Inflammatory macrophage (primary cell): ENCODE results near the gene RAI1.
A peak's percentile ranks its signal among the peaks of the same experiment; 100 is the strongest.

Source experiments
- DNase-seq, 2 donors: peaks; one replicate each; pipeline ENCODE4 v3.0.0-alpha.2; 2020 to 2022

Gene RAI1

GRCh38 chr17:17833658-17834357 is 152.6 kb downstream of the RAI1 start:
- peak in 1 of 2 donors; percentile 24 for DNase-seq

DNA sequence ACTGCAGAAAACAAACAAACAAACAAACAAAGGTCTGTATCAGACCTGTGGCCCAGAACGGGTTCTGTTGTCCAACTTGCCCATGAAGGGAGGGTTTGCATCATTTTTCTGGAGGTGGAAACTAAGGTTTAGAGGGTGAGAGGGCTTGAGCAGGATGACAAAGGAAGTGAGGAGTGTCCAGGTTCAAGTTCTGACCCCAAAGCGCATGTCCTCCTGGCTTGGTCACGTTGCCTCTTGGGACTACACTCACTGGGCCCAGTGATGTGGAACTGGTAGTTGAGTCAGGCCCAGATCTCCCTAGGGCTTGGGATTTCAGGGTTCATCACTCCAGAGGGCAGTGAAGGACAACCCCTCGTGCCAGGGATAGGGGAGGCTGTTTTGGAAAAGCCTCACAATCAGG is 153.7 kb downstream of the RAI1 start:
- DNase-seq: no peak

DNA sequence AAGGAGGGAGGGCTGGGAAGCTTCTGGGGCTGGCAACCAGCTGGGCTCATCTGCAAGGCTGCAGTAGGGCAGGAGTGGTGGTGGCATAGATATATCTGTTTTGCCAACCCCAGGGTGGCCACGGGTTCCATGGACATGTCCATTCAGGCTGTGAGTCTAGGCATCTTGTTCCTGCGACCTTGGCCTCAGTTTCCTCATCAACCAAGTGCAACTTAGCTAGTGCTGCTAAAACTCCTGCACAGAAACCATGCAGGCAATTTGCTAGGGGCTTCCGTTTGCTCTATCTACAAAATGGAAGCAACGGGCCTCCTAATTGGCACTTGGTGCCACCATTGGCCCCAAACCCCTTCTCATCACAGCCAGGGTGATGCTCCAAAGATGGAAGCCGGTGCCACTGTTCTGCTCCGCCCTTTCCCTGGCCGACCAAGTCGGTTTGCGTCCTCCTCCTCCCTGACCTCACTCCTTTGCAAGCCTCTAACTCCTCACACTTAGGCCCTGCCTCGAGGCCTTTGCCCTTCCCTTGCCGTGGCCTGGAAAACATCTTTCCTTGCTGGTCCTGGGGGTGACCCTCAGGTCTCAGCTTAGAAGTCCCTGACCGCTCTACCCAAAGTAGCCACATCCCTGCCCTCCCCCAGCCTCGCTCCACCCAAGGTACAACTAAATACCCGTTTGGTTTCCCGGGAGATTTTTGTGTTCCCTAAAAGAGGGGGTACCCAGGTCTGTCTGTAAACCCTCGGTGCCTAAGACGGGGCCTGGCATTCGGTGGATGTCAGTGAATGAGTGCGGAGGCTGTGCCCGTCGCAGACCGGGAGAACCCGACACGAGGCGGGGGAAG is 154.4 kb downstream of the RAI1 start:
- DNase-seq: no peak

DNA sequence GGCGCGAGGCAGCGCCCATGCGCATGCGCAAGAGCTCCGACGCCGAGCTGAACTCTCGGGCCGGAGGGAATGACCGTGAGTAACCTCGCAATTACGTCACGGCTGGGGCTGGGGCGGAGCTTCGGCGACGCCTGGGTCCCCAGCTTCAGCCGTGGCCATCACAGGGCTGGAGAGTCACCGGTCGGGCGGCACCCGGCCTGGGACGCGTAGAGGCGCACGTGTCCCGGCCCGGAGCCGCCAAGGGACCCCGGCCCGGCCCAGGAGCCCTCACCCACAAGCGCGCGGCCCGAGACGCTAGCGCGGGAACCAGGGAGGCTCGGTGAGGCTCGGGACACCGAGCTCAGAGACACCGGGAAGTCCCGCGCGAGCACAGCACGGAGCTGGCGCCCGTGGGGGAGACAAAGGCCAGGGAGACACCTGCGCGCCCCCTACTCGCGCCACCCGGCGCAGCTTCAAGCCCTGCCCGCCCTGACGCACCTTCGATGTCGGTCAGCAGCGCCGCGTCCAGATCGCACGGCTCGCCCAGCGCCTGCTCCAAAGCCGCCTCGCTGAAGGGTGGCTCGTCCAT is 155.1 kb downstream of the RAI1 start:
- peak; percentile 98 to 99 for DNase-seq

GRCh38 chr17:17836818-17837379 is 155.6 kb downstream of the RAI1 start, which contains the start of gene SREBF1:
TSS of gene SREBF1 (minus strand) at chr17:17836986. CDS start at chr17:17836817, 169 bp downstream.
- DNase-seq: peak; percentile 57 to 65

- peak; percentile 46 to 52 for DNase-seq
Measured at GRCh38 chr17:17837380-17837821, 156.1 kb downstream of the RAI1 start.

DNA sequence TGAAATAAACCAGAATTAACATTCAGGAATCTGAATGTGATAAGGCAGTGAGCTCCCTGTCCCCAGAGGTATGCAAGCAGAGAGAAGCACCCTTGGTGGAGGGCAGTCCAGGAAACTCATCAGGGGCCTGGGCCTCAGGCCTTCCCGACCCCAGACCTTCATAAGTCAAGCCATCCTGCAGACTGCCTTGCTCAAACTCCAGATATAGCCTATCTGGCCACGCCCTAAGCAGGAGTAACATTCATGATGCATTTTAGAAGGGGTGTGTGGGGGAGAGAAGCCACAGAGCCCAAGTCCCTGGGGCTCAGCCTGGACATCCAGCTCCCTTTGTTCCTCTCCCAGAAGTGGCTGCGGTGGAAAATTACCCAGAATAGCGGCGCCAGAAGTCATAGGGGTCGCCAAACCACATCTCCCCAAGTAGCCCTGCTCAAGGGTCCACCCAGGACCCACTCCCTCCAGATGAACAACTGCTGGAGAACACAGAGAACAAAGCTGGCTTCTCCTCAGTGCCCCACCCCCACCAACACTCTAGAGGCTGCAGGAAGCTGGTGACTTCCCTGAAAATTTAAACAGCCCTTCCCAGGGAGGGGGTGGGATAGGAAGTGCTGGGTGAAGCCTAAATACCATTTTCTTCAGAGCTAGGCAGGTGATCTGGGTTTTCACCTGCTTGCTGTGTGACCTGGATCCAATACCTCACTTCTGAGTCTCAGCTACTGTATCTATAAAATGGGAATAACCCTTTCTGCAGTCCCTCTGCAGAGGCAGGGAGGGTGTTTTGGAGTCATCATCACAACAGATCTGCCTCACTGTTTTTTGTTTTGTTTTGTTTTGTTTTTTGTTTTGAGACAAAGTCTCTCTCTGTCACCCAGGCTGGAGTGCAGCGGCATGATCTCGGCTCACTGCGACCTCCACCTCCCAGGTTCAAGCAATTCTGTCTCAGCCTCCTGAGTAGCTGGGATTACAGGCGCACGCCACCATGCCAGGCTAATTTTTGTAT is 157.0 kb downstream of the RAI1 start:
- peak; percentile 66 to 71 for DNase-seq

GRCh38 chr17:17839791-17840707 is 158.8 kb downstream of the RAI1 start:
- peak; percentile 91 to 94 for DNase-seq

- DNase-seq: peak; percentile 38 to 58
Measured at GRCh38 chr17:17840751-17841591, 159.7 kb downstream of the RAI1 start.

DNA sequence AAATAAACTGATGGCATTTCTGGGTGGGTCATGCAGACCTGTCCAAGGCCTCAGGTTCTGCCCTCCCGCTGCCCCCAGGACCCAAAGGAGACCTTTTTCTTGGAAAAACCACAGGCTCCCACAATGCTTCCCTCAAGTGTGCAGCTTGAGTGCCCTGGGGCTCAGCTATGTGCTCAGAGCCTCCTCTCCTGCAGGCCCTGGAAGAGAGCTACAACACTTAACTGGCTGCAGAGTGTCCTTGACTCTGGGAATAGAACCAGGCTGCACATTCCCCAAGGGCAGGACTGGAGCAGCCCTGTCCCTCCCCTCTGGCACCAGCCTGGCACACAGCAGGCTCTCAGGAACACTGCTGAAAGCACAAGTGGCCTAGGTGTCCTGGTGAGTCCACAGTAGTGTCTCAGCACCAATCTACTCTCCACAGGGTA is 160.4 kb downstream of the RAI1 start:
- DNase-seq: no peak

- DNase-seq: no peak
Measured at GRCh38 chr17:17842111-17842876, 161.0 kb downstream of the RAI1 start.

DNA sequence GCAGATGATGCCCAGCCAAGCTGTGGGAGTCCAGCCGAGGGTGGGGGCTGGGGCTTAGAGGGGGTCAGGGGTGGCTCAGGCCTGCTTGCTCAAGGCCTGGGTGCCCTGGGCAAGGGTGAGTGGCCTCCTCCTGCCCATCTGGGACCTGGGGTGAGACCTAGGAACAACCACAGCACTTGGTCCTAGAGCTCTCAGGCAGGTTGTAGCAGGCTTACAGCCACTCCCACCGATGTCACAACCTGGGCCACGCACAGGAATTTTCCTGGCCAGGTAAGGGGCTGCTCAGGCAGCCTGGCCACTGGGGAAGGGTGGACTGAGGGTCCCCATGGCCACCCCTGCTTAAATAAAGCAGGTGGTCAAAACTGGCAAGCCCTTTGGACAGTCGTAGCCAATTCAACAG is 161.8 kb downstream of the RAI1 start:
- DNase-seq: no peak

DNA sequence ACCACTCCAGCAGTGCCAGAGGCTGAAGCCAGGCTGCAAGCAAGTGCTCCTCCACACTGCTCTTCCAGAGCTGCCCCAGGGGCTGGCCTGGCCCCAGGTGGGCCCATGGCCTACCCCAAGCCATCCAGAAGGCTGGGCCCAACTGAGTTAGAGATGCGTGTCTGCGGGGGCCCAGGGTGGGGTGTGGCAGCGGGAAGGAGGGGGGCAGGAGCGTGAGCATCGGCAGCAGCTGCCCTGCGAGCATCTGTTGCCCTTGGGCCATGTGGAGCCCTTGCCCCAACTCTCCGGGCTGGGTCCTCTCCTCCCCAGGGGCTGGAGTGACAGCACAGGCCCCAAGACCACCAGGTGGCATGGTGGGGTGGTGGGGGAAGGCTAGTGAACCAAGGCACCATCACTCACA is 162.8 kb downstream of the RAI1 start:
- DNase-seq: no peak

GRCh38 chr17:17844500-17844899 is 163.2 kb downstream of the RAI1 start:
- no peak for DNase-seq

- DNase-seq: no peak
Measured at GRCh38 chr17:17845046-17845775, 164.0 kb downstream of the RAI1 start.

DNA sequence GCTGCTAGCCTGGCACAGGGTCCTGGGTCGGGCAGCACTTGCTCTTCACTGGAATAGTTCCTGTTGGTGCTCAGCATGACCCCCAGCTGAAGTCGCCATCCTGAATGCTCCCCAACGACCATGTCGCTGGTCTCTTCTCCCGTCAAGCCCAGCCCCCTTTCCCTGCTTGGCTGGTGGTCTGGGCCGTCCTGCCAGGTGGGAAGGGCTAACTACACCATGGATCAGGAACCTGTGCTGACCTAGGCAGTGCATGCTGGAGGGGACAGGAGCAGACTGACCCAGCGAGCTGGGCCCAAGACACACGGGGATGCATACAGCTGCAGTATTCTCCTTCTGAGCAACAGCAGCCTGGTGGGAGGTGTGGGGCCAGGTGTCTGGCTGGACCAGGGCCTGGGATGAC is 164.7 kb downstream of the RAI1 start:
- DNase-seq: no peak

DNA sequence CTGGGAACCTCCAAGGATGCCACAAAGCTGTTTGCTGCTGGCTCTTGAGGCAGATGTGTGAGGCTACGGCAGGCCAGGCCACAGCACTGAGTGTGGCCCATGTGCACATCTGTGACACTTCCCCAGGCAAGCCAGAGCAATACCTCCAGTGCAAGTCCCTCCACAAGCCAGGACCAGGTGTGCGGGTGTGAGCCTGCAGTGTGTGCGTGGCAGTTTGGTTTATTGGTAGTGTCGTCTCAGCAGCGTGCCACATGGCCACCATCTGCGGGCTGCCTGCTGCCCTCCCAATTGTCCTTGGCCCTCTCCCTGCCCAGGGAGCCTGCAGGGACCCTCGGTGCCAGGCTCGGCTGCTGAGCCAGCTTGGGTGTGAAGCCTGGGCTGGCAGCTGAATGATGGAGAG is 165.4 kb downstream of the RAI1 start:
- no peak for DNase-seq

DNA sequence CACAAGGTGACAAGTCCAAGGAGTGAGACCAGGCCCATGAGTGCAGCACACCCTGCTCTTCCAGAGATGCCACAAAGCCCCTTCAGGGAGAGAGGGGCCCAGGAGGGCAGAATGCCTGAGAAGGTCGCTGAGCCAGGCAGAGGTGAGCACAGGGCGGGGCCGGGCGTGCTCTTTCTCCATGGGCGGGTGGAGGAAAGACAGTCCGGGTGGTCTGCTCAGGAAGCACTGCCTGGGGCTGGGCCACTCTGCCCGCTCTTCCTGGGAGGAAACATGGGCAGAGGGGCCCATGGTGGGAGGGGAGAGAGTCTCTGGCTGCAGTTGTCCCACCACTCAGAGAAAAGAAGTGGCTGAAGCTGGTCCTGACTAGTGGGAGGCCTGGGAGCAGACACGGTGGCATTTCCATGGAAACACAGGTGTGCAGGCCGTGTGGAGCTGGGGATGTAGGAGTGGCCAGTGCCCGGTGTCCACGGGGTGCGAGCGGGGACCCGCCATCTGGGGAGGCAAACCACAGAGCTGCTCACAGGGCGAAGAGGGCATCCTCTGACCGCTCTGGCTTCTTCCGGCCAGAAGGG is 165.9 kb downstream of the RAI1 start:
- DNase-seq: no peak
